HCT116 (cell line): ENCODE results near the gene MPP4. TPM values are rescaled to one million over a fixed set of nuclear protein-coding genes. Genes with fewer than 3 reads are reported as not detected.

Source experiments
- ATAC-seq: fragments of 200-7000 bp; cut with Tn5 transposase; 2 replicates; pipeline ENCODE4 v1.9.1; 2020; ENCODE audit warnings: mild to moderate bottlenecking, moderate library complexity
- BruUV-seq: library from RNA; stranded (reverse); fragments of 400-500 nt; replicated peaks from 2 replicates; lab custom pipeline; 2021; lab: Mats Ljungman, UMichigan
- CTCF ChIA-PET: fragments of 300-600 bp; sonication (Branson Sonifier 250); formaldehyde crosslinking; loops from one replicate; lab custom pipeline; 2021; ENCODE audit warnings: antibody characterized with exemption; lab: Charles Lee
- POLR2A ChIA-PET: fragments of 300-600, 350-600 bp; sonication (Branson Sonifier 250); formaldehyde crosslinking; loops from one replicate; lab custom pipeline; 2021; ENCODE audit warnings: antibody characterized with exemption; lab: Charles Lee
- RAD21 ChIA-PET, 2 experiments: fragments of 300-600 bp; sonication (Branson Sonifier 250); formaldehyde crosslinking; loops; one replicate each; lab custom pipeline; 2023; ENCODE audit warnings: low total read pairs in 2 of 2; ENCODE audit not compliant: uncharacterized antibody in 2 of 2, unreplicated experiment in 2 of 2, low non-redundant PET in 1 of 2; lab: Charles Lee
- DNase-seq: peaks from one replicate; pipeline ENCODE4 v3.0.0-alpha.2; 2010; ENCODE audit warnings: low read depth, low spot score
- H2AFZ ChIP-seq: fragments of 200-600 bp; shearing (Covaris generic), sonication (generic); 2 replicates; pipeline ENCODE4 v1.6.1; 2017; ENCODE audit warnings: low read depth, mixed run types, mixed read lengths, antibody characterized with exemption, low read length; ENCODE audit not compliant: poor library complexity, severe bottlenecking
- H3K27ac ChIP-seq: 2 replicates; pipeline ENCODE4 v1.5.1; 2012; ENCODE audit warnings: low read depth, low read length
- H3K27me3 ChIP-seq: fragments of 200-600 bp; sonication (generic); 2 replicates; pipeline ENCODE4 v1.6.1; 2016; ENCODE audit warnings: mixed run types, low read length, mixed read lengths; ENCODE audit not compliant: insufficient read depth
- H3K36me3 ChIP-seq, 2 experiments: fragments of 200-500 bp in 1 of 2; fragments of 200-600 bp in 1 of 2; sonication (Bioruptor generic) in 1 of 2; sonication (generic) in 1 of 2; 2 replicates each; pipeline versions ENCODE4 v1.5.1 to v1.6.1; 2014 to 2016; ENCODE audit warnings: low read length in 2 of 2, inconsistent platforms in 1 of 2, mixed read lengths in 1 of 2, mixed run types in 1 of 2; ENCODE audit not compliant: insufficient read depth in 2 of 2, control insufficient read depth in 1 of 2
- H3K4me1 ChIP-seq, 2 experiments: fragments of 200-600 bp in 1 of 2; sonication (generic) in 1 of 2; 2 replicates each; pipeline versions ENCODE4 v1.5.1 to v1.6.1; 2012 to 2017; ENCODE audit warnings: low read length in 2 of 2, inconsistent platforms in 1 of 2, mild to moderate bottlenecking in 1 of 2, mixed read lengths in 1 of 2, mixed run types in 1 of 2, moderate library complexity in 1 of 2; ENCODE audit not compliant: insufficient read depth in 2 of 2, control insufficient read depth in 1 of 2
- H3K4me2 ChIP-seq: fragments of 200-600 bp; sonication (generic); 2 replicates; pipeline ENCODE4 v1.6.1; 2017; ENCODE audit warnings: mixed run types, low read length, mixed read lengths
- H3K4me3 ChIP-seq, 2 experiments: fragments of 200-600 bp in 1 of 2; sonication (generic) in 1 of 2; replicated peaks in 1 of 2; 2 replicates each; pipeline ENCODE4 v1.5.1; 2011 to 2016; ENCODE audit warnings: low read length in 2 of 2, control low read depth in 1 of 2, low read depth in 1 of 2, mild to moderate bottlenecking in 1 of 2, mixed read lengths in 1 of 2, mixed run types in 1 of 2
- H3K79me2 ChIP-seq: fragments of 200-600 bp; sonication (generic); 2 replicates; pipeline ENCODE4 v1.6.1; 2017; ENCODE audit warnings: mild to moderate bottlenecking, mixed run types, low read length, moderate library complexity, mixed read lengths; ENCODE audit not compliant: insufficient read depth
- H3K9ac ChIP-seq: fragments of 200-600 bp; sonication (generic); 2 replicates; pipeline ENCODE4 v1.6.1; 2016; ENCODE audit warnings: low read length, mixed read lengths
- H3K9me2 ChIP-seq: fragments of 200-600 bp; sonication (generic), shearing (Covaris generic); 2 replicates; pipeline ENCODE4 v1.6.1; 2017; ENCODE audit warnings: mixed run types, mild to moderate bottlenecking, moderate library complexity; ENCODE audit not compliant: insufficient read depth
- H3K9me3 ChIP-seq, 2 experiments: fragments of 200-500 bp in 1 of 2; fragments of 200-600 bp in 1 of 2; sonication (Bioruptor generic) in 1 of 2; sonication (generic) in 1 of 2; 2 replicates each; pipeline ENCODE4 v1.6.1; 2014 to 2017; ENCODE audit warnings: low read length in 2 of 2, mixed read lengths in 2 of 2, inconsistent platforms in 1 of 2, low read depth in 1 of 2, mild to moderate bottlenecking in 1 of 2, mixed run types in 1 of 2, moderate library complexity in 1 of 2; ENCODE audit not compliant: control insufficient read depth in 1 of 2, insufficient read depth in 1 of 2
- H4K20me1 ChIP-seq: fragments of 200-600 bp; sonication (generic), shearing (Covaris generic); 2 replicates; pipeline ENCODE4 v1.6.1; 2017; ENCODE audit warnings: mixed run types, mild to moderate bottlenecking, moderate library complexity; ENCODE audit not compliant: insufficient read depth
- ATF3 ChIP-seq: IDR thresholded peaks from 2 replicates; pipeline ENCODE4 v1.6.1; 2012
- CEBPB ChIP-seq: IDR thresholded peaks from 2 replicates; pipeline ENCODE4 v1.6.1; 2012; ENCODE audit warnings: low read depth
- CTCF ChIP-seq, 3 experiments: fragments of 200-600 bp in 1 of 3; sonication (generic) in 1 of 3; IDR thresholded peaks in 2 of 3; conservative IDR thresholded peaks in 1 of 3; 2 replicates each; pipeline ENCODE4 v1.5.1; 2012 to 2017; ENCODE audit warnings: low read depth in 2 of 3, low read length in 2 of 3, antibody characterized with exemption in 1 of 3, borderline replicate concordance in 1 of 3, control low read depth in 1 of 3, mild to moderate bottlenecking in 1 of 3, mixed read lengths in 1 of 3, mixed run types in 1 of 3, moderate library complexity in 1 of 3; ENCODE audit not compliant: insufficient read depth in 1 of 3
- EGR1 ChIP-seq: IDR thresholded peaks from 2 replicates; pipeline ENCODE4 v1.6.1; 2012; ENCODE audit warnings: low read depth
- EZH2 ChIP-seq: fragments of 200-600 bp; sonication (generic); IDR thresholded peaks from 2 replicates; pipeline ENCODE4 v1.6.1; 2017; ENCODE audit warnings: antibody characterized with exemption, mixed run types
- JUND ChIP-seq: IDR thresholded peaks from 2 replicates; pipeline ENCODE4 v1.6.1; 2012
- POLR2AphosphoS5 ChIP-seq: IDR thresholded peaks from 2 replicates; pipeline ENCODE4 v1.6.1; 2011; ENCODE audit warnings: mild to moderate bottlenecking, low read depth, low read length, moderate library complexity
- SRF ChIP-seq: IDR thresholded peaks from 2 replicates; pipeline ENCODE4 v1.6.1; 2012; ENCODE audit warnings: low read depth
- TCF7L2 ChIP-seq: IDR thresholded peaks from 2 replicates; pipeline ENCODE4 v1.7.0; 2011; ENCODE audit warnings: borderline replicate concordance, inconsistent platforms; ENCODE audit not compliant: insufficient read depth, insufficient read length; ENCODE audit errors: extremely low read depth
- intact Hi-C: fragments of 100-400 bp; cut with micrococcal nuclease; formaldehyde crosslinking; loops from 2 replicates; pipeline ENCODE4 v1.10.0; 2022
- total RNA-seq: library from RNA; stranded (reverse); gene quantifications from one replicate; pipeline ENCODE4 v1.2.1, GENCODE V29; 2021; ENCODE audit not compliant: unreplicated experiment

The MPP4 gene
- total RNA-seq, 1 experiment from 2014 or later, result 0.32 TPM

- no peak overlapping the region for H2AFZ ChIP-seq
- no peaks in the 10 kb centered on the region for H3K4me1 ChIP-seq
- peaks cover 14 to 28% of the 10 kb centered on the region in 2 experiments for H3K36me3 ChIP-seq
- BruUV-seq, result no TSS peak
- DNase-seq (no peak), ATAC-seq (no peak)
- no peak overlapping the region for H3K9ac ChIP-seq
- no peaks in the 10 kb centered on the region for H4K20me1 ChIP-seq
- RAD21 ChIA-PET, result no interaction called here
- H3K4me3 ChIP-seq, result no peak overlapping the region
- no peak overlapping the region for H3K4me2 ChIP-seq
- CTCF ChIA-PET, result no interaction called here
- intact Hi-C loops, result no loop called here
- H3K27me3 ChIP-seq, result no peaks in the 10 kb centered on the region
- no peaks in the 10 kb centered on the region for H3K79me2 ChIP-seq
- TF ChIP-seq CEBPB (no peak), ATF3 (no peak), EZH2 (no peak), POLR2AphosphoS5 (no peak), JUND (no peak), EGR1 (no peak)
- no peak overlapping the region for H3K27ac ChIP-seq
- no peaks in the 10 kb centered on the region for H3K9me3 ChIP-seq
- POLR2A ChIA-PET, result no interaction called here
- no peaks in the 10 kb centered on the region for H3K9me2 ChIP-seq
These were observed 69.9 kb downstream of the MPP4 start for GRCh38 chr2:201628545-201628944.

GRCh38 chr2:201622306-201622970, 76.0 kb downstream of the MPP4 start:
- Histone ChIP-seq H3K4me1 (no peaks in the 10 kb centered on the region), H3K27ac (no peak overlapping the region), H3K4me3 (no peak overlapping the region), H3K27me3 (no peaks in the 10 kb centered on the region), H3K9me3 (no peaks in the 10 kb centered on the region), H3K79me2 (no peaks in the 10 kb centered on the region), H3K4me2 (no peak overlapping the region), H2AFZ (no peak overlapping the region), H4K20me1 (no peaks in the 10 kb centered on the region; the same call in 1 of the 2 replicates), H3K36me3 (peaks cover 0 to 4% of the 10 kb centered on the region in 2 experiments; a peak in 1 of 4 replicates), H3K9me2 (no peaks in the 10 kb centered on the region), H3K9ac (no peak overlapping the region)
- DNase-seq, result no peak
- CTCF ChIA-PET, result no interaction called here
- no TSS peak for BruUV-seq
- intact Hi-C loops, result no loop called here
- POLR2A ChIA-PET, result no interaction called here
- RAD21 ChIA-PET, result no interaction called here
- ATAC-seq, result no peak
- TF ChIP-seq SRF (no peak), CTCF (IDR thresholded peaks at IDR 0.05 in 2 of 3, conservative IDR thresholded peaks at IDR 0.05 in 1 of 3; ENCODE audit: borderline replicate concordance in 1 of 3, insufficient read depth in 1 of 3, low read depth in 2 of 3, low read length in 2 of 3) (no peak), TCF7L2 (no peak)
